Measurements from ENCODE around the gene SVEP1.
"Not testable (repeated sequence)": the region's sequence is repeated elsewhere in the genome, so short reads cannot be mapped to it uniquely, and the experiment has no call there.

Gene SVEP1

DNA sequence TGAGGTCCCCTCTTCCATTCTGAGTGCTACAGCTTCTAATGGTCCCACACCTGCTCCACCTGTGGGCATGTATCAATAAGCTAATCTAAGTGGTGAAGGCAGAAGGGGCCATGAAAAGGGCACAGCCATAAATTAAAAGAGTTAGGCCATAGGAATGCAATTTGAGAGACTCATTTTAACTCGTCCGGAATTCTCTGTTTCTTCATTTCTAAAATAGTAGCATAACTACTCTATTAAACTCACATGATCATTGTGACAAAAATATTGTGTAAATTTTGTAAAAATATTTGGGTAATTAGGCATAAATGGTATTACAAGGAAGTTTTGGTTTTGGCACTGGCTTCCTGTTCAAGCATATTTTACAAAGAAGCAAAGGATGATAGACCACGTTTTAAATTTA lies 138.7 kb downstream of the SVEP1 start:
- no peak for DNase-seq

DNA sequence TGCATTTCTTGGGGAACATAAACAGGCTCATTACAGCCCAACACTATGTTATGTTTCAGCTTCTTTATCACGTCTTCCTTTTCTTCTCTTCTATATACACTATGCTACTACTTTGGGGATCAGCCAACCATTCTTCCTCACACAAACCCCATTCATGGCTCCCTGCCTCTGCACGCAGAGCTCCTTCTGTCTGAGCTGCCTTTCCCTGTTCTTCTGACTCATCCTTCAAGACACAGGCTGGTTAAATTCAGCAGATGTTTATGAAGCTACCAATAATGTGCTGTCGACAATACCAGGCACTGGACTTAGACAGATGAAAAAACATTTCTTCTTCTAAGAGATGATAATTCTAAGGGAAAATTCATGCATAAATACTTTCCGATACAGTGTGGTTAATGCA lies 139.4 kb downstream of the SVEP1 start:
- DNase-seq, result no peak

DNA sequence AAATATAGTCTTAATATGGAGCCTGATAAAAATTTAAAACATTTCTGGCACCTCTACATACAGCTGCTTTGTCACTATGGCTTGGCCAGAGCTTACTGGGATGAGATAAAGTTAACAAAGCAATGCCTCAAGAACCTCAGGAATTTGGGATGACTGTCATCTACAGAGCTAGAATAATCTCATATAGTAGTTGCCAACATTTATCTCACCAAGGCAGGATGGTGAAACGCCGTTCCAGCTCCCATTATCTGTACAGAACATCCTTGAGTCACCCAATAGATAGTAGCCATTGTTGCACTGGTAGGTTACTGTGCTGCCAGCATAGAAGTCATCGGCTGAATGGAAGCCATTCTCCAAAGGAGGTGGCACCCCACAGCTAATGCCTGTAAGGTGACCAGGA lies 147.3 kb downstream of the SVEP1 start:
- no peak for DNase-seq

DNA sequence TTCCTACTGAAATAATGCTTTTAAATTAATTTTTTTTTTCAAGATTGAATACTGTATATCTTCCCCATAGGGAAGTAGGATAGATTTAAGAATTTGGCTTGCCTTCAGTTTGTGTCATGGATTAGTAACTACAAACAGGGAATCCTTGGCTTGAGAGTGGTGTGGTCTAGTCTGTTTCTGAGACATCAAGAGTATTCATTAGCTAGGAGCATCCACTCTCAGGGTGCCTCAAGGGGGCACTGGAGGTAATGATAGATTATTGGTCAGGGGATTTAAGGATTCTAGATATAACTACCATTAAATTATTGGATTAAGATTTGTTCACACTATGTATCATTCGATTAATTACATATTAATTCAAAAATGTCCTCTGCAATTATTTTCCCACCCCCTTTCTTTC lies 150.1 kb downstream of the SVEP1 start:
- DNase-seq, result no peak

DNA sequence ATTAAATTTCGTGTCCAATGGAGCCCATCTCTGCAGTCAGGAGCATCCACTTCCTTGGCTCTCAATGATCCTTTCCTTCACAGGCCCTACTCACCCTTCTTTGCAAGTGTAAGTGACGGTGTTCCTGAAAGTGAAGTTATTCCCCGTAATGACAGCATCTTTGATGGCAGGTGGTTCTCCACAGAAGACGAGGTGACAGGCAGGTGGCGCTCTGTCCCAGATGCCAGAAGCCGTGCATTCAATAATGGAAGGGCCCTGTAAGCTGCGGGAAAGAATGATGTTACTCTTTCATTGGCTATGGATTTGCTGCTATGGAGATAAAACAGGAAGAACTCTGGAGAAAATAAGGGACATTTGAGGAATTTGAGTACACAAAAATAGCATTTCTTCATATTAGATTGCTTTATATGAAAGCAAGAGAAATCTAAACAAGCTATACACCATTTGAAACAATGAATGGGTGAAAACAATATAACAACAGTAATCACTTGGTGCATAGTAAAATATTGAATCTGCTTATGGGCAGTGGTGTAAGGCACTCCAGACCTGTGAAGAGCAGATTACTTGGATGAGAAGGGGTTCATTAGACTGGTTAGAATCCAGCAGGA lies 151.9 kb downstream of the SVEP1 start:
- DNase-seq, result peak; percentile 59

DNA sequence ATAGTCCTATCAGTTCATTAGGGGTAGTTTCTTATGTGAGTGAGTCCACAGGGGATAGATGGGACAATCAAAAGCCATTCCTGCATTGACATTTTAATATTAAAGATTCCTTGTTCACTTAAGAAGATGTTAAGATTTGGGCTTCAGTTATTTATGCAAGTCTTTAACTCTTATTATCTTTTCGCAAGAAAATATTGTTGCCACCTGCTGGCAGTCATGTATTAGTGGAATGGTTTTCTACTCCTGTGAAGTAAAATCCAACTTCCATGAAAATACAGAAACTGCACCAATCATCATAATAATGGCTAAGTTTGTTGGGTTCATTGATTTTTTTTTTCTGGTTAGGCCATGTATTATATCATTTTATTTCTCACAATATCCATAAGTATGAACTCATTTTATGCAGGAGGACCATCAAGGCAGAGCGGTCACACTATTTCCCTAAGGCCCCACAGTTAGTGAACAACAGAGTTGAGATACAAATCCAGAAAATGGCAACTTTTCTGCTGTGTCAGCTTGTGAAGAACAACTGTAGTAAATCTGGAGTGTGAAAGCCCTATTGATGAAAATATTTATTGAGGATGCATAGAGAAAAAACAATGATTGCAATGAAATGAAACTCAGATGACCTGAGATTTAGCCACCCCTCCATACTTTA lies 153.4 kb downstream of the SVEP1 start:
- DNase-seq, result no peak

DNA sequence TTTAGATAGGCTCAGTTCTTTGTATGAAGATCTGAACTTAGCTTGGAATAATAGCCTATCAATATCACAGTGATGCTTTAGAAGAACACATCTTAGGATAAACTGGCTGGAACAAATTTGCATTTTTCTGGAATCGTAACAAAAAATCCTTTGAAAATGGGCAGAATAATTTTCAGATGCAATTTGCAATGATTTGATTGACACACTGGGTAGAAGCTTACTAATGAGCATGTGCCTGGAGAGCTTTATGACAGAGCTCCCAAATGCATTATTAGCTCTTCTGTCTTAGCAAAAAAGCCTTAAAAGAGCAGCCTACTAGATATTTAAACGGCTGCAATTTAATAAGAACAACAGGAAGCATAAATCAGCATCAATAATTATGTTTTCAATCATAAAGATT lies 165.1 kb downstream of the SVEP1 start:
- no peak for DNase-seq

DNA sequence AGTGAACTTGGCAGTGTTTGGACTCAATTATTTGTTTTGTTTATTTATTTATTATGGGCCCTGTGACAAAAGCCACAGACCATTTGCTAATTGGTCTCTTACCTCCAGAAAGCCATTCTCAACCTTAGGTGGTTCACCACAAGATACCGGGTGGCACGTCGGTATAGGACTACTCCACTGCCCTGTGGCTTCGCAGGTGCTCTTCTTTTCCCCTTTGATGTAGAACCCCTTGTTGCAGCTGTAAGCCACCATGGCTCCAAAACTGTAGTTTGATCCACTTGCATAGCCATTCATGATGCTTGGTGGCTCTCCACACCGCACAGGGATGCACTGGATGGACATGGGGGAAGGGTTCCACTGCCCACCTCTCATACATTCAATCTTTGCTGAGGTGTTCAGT lies 168.6 kb downstream of the SVEP1 start:
- no peak for DNase-seq

DNA sequence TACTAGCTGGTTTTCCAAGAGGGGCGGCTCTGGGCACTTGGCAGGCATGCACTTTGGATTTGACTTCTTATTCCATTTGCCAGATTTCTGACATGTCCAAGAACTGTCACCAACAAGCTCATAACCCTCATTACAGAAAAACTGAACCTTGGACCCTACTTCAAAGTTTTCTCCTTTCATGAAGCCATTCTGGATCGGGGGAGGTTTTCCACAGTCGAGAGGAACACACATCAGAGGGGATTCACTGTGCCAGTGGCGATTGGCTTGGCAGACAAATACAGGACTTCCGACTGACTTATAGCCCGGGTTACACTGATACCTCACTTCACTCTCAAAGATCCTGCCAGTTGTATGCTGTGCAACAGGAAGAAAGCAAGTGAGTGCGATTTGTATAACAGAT lies 170.9 kb downstream of the SVEP1 start:
- no peak for DNase-seq

DNA sequence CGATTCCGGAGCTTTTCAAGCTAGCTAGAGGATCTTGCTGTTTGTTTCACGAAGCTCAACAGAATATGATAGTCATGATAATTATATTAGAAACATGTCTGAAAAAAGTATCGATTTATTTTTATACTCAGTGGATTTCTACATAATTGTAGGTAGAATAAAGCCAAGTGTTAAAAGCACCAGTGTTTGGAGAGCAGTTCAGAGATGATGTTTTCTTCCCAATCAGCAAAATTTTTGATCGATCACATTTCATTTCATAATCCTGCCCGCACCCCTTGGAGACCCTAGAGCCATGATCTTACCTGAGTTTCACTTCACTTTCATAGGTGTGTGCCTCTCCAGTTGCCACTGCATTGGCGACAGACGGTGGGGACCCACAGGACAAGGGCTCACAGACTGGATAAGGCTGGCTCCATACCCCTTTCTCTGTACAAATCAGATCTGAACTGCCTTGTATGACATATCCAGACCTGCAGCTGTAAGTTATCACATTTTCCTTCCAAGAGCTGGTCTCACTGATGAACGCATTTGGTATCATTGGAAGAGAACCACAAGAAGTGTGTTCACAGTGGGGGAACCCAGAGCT lies 173.6 kb downstream of the SVEP1 start:
- no peak for DNase-seq

DNA sequence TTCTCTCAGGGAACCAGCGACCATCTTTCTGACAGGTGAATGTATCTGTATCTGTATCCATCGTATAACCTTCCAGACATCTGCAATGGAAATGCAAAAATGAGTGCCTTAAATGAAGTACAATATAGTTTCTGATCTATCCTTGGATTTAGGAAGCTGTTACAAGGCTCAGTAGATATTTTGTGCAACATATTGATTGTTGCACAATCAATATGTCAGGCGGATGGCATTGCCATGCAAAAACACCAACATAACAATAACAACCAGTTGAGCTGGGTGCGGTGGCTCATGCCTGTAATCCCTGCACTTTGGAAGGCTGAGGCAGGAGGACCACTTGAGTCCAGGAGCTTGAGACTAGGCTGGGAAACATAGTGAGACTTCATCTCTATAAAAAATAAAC lies 175.1 kb downstream of the SVEP1 start:
- DNase-seq, result no peak

DNA sequence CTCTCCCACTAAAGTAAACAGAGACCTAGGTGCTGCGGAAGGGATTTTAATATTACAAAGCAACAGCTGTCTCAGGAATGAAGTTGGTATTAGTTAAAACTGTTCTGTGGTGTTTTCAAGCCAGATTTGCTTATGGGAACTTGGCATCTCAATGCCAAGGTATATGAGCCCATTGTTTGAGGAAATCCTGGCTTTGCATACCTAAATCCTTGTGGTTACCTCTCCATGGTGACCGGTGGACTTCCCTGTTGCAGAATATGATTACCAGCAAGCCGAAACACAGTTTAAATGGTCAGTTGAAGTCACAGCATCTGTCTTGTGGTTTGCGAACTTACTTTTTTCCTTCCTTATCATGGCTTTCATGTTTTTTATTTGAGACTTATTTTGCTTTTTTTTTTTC lies 179.6 kb downstream of the SVEP1 start:
- DNase-seq, result no peak

DNA sequence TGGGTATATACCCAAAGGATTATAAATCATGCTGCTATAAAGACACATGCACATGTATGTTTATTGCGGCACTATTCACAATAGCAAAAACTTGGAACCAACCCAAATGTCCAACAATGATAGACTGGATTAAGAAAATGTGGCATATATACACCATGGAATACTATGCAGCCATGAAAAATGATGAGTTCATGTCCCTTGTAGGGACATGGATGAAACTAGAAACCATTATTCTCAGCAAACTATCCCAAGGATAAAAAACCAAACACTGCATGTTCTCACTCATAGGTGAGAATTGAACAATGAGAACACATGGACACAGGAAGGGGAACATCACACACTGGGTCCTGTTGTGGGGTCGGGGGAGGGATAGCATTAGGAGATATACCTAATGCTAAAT lies 180.5 kb downstream of the SVEP1 start:
- DNase-seq, result not testable (repeated sequence)

DNA sequence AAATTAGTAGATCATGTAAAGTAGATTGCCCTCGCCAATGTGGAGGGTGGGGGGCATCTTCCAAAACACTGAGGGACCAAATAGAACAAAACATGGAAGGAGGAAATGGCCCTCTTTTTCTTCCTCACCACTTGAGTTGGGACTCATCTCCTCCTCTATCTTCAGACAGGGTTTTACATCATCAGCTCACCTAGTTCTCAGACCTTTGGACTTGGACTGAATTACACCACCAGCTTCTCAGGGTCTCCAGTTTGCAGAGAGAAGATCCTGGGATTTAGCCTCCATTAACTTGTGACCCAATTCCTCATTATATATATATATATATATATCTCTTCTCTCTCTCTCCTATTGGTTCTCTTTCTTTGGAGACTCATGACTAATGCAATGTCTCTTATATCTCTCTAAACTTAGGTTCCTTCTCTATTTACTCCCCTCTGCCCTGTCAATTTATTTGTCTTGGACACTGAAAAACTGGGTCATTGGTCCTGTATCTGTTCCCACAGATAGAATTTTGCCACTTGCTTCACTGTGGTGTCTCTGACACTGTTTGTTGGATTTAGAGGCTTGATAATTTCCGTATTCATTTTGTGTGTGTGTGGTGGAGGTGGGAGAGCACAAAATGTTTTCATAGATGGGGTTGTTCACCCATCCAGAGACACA lies 187.6 kb downstream of the SVEP1 start:
- DNase-seq, result no peak

DNA sequence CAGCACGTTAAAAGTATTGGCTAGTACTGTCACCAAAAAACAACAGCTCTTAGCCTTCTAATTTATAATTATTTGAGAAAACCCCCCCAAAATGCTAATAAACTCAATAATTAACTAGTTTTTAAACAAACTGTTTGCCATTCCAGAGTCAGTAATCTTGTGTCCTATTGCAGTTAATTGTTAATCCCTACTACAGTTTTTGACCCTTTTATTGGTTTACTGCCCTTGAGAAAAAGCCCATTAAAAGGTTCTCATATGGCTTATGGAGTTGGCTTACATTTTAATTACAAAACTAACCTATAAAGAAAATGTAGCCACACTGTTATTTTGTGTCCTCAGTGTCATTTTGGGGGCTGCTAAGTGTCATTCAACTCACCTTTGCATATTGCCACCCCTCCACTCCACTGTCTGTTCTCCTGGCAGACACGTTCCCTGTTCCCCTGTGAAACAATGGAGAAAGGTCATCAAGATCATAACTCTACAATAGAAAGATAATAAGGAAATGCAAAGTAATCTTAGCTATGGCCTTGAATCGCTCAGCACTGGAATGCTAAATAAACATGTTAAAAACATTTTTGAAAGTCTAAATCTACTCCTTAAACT lies 190.3 kb downstream of the SVEP1 start:
- DNase-seq, result no peak

DNA sequence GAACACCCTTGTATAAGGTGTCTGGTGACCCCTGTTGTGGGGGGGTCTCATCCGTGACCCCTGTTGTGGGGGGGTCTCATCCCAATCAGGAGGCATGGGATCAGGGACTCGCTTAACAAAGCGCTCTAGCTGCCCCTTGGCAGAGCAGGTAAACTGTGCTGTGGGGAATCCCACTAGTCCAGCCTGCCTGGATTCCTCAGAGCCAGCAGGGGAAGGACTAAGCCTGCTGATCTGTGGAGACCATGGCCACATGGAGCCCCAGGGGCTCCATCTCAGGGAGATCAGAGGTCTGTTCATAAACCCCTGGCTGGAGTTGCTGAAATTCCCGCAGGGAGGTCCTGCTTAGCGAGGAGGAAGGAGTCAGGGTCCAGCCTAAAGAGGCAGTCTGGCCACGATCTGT lies 196.1 kb downstream of the SVEP1 start:
- DNase-seq, result no peak

DNA sequence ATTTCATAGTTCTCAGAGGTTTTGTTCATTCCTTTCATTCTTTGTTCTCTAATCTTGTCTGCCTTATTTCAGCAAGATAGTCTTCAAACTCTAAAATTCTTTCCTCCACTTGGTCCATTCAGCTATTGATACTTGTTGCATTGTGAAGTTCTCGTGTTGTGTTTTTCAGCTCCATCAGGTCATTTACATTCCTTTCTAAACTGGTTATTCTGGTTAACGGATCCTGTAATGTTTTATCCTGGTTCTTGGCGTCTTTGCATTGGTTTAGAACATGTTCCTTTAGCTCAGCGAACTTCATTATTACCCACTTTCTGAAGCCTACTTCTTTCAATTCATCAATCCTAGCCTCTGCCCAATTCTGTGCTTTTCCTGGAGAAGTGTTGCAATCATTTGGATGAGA lies 196.8 kb downstream of the SVEP1 start:
- DNase-seq, result no peak

DNA sequence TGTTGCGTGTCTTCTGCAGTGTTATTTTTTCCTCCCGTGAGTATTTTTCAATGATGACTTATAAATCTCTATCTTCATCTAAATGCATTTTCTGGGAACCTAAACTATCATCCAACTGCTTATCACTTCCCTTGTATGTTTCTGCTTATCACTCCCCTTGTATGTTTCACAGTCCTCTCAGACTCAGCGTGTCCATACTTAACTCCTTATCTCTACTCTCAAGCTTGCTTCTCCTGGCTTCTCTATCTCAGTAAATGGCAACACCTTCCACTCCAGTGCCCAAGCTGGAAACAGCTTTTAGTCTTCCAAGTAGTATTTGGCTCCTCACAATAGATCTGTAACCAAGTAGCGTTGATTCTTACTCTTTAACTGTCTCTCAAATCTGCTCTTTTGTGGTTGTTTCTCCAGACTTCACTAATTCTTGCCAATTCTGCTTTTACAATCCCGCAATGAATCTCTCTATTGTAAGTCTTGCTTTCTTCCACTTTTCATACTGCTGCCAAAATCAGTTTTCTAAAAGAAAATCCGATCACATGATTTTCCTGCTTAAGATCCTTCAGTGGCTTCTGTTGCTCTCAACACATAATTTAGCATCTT lies 208.0 kb downstream of the SVEP1 start:
- DNase-seq, result no peak

DNA sequence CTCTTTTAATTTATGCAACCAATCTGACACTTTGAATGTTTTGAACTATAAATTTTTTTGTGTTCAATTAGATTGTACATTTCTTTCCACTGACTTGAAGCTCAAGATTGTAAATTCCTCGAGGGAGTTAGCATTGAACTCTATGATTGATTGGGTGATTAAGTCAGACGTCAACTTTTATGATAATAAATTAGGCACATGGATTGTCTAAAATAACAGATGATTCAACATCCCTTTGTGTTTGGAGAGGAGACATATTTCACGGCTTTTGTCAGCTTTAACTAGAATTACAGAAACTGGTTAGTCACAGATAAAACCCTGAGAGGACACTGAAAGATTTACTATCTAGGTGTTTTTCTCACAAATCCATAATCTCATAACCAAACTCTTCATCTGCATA lies 209.2 kb downstream of the SVEP1 start:
- DNase-seq, result no peak

DNA sequence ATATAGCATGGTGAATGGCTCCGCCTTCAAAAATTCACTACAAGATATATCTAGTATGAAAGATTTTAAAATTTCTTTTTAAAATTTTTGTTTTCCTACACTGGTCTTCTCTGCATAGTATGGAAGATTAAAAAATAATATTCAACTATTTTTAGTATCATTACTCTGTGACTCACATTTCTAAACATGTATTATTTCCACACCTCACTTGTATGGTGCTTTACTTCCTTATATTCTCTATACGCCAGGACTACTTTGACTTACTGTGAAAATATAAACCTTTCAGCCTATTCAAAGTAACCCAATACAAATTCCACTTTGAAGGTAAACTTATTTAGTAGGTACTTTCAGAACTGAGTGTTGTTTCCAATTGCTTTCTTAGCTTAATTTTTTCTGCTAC lies 215.1 kb downstream of the SVEP1 start:
- DNase-seq, result no peak

DNA sequence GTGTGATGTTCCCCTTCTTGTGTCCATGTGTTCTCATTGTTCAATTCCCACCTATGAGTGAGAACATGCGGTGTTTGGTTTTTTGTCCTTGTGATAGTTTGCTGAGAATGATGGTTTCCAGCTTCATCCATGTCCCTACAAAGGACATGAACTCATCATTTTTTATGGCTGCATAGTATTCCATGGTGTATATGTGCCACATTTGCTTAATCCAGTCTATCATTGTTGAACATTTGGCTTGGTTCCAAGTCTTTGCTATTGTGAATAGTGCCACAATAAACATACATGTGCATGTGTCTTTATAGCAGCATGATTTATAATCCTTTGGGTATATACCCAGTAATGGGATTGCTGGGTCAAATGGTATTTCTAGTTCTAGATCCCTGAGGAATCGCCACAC lies 220.5 kb downstream of the SVEP1 start:
- DNase-seq, result not testable (repeated sequence)

DNA sequence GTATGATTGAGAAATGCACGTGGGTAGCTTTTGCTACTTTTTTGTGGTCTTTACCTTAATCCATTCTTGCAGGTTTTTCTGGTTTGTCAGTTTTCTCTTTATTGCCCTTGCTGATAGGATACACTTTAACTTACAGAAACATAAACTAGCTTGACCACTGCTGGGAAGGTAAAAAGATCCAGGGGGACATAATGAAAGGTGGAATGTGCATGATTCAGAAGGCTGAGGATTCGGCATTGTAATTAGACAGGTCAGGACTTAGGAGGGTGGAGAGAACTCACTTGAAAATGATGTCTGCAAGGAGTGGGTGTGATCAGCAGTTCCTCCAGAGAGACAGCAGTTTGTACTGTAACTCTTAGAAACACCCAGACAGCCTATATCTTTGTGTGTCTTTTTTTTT lies 222.0 kb downstream of the SVEP1 start:
- DNase-seq, result no peak

DNA sequence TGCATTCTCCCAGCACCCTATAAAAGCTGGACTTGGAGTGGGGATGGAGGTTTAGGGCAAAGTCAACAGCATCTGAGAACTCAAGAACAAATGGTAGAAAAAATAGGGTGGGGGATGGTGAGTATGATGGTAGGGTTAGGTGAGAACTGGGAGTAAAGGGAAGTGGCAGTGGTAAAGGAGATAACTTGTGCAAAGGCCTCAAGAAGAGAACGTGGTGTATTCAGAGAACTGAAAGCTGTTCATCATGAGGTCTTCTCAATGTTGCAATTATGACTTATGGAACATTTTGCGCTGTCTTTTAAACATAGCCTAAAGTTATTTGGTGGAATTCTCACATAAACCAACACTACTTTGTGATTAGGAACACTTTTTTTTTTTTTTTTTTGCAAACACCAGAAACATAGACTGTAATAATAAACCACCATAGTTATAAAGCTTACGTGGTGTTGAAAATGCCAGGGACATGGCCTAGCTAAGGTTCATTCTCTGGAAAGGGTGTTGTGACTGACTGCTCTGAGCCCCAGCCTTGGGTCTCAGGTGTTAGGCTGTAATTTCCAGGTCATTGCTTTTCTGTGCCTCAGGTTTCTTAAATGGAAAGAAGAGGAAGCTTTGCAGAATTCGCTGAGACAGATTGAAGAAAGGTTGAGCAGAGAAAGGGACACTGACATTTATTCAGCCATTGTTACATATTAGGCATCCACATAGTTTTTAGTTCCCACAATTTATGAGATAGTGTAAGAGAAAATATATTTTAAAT lies 222.7 kb downstream of the SVEP1 start:
- DNase-seq, result no peak

Data from femur (tissue), 1 donor.